Fibroblast of skin of scalp (primary cell): ENCODE data around the gene KCNT1. TPM values are rescaled to one million over a fixed set of nuclear protein-coding genes. Genes with fewer than 3 reads are reported as not detected.
"Not testable (repeated sequence)": the region's sequence is repeated elsewhere in the genome, so short reads cannot be mapped to it uniquely, and the experiment has no call there.

Experiments used
- DNase-seq: peaks from one replicate; pipeline ENCODE4 v3.0.0-alpha.2; 2013
- polyA plus RNA-seq, 2 experiments: library from polyadenylated mRNA; unstranded; fragments of 120-200 nt; gene quantifications; one replicate each; pipeline ENCODE4 v1.2.1, GENCODE V29; 2013; ENCODE audit not compliant: insufficient read length in 2 of 2

KCNT1 gene
- polyA plus RNA-seq (2013, experiment 1 of 2; ENCODE audit: insufficient read length) = 0.19 TPM
- polyA plus RNA-seq (2013, experiment 2 of 2; ENCODE audit: insufficient read length) = 0.41 TPM

DNA sequence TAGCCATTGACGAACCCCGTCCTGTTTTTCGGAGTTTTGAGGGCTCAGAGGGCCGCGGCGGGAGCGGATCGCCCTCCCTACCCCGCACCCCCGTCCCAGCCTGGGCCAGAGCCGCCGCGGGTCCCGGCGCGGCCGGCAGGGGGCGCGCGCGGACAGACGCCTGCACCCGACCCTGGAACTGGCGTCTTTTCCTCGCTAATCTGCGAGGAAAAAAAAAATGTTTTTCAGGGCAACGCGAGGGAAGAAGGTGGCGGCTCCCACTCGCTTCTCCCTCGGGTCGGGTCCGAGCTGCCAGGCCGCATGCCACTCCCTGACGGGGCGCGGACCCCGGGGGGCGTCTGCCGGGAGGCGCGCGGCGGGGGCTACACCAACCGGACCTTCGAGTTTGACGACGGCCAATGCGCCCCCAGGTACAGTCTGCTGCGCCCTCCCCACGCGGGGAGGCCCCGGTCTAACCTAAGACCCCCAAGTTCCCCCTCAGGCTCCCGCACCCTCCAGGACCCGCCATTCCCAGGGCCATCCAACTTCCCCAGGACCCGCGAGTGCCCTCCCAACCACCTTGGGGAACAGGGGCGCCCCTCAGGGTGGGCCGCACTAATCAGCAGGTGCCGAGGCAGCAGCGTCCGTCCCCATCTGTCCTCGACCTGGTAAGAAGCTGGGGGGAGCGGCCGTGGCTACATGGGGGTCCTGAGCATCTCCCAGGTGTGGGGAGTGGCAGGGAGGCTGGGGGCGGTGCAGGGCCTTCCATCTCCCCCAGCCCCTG, at the start of gene KCNT1:
TSS of gene KCNT1 (plus strand) at position 227 of the 763 bp plus-strand sequence. CDS start at position 301, 74 bp downstream.
- peak; percentile 32 for DNase-seq

DNA sequence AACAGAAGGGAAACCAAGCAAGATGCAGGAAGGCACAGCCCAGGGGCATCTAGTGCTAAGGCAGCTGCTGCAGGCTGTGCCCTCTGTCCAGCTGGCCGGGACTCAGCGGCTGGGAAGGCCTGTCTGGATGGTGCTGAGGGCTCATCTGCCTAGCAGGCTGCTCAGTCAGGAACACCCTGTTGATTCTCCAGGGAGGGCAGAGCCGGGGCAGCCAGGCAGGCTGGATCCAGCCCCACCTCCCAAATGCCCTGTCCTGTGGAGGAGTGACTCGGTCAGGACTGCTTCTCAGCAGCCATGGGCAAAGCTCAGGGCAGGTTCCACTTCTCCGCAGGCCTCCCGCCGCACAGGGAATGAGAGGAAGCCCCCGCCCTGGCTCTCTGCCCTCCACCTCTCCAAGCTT, 46.7 kb upstream of the KCNT1 start:
- no peak for DNase-seq

GRCh38 chr9:135657416-135657815, 44.6 kb upstream of the KCNT1 start:
- DNase-seq = no peak

DNA sequence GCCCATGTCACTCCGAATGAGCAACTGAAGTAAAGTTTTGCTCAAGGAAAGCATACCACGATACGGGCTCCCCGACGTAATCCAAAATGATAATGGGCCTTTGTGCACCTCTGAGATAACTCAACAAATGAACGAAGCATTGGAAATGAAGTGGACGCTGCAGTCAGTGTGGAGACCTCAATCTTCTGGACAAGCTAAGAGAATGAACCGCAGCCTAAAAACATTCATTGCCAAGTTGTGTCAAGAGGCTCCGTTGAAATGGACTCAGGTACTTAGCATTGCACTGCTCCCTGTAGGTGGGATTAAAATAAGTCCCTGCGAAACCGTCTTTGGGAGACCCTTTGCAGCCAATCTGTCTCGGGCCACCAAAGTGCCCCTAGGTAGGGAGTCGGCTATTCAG, 42.7 kb upstream of the KCNT1 start:
- DNase-seq = no peak

GRCh38 chr9:135660407-135660806, 41.6 kb upstream of the KCNT1 start:
- no peak for DNase-seq

GRCh38 chr9:135661816-135662560, 40.0 kb upstream of the KCNT1 start:
- no peak for DNase-seq

DNA sequence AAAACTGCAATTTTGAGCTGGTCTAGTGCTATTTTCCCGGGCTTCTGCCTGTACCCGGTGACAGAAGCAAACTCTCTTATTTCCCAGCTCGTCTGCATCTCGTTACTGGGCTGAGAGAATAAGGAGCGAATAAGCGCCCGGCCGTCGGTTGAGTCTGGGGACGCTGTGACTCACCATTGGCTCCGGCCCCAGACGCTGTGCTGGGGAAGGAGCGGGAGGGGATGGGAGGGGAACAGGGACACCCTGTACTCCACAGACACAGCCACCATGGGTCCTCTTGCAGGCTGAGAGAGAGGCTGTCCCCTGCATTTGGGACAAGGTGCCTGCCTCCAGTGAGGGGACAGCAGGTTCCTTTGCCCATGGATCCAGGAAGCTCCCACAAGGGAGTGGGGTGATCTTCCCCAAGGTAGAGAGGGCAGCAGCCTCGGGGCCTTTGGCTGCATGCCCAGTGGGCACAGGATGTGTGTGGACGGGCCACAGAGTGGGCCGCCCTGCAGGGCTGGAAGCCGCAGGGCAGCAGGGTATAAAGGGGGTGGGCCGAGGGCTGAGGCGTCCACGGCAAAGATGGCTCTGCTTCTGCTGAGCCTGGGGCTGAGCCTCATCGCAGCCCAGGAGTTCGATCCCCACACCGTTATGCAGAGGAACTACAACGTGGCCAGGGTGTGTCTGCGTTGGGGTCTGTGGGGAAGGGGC, 39.1 kb upstream of the KCNT1 start, which contains the start of gene LCN9:
TSS of gene LCN9 (plus strand) at position 552 of the 693 bp plus-strand sequence. CDS start at position 565, 13 bp downstream.
- peak; percentile 22 for DNase-seq

GRCh38 chr9:135663451-135663770, 38.6 kb upstream of the KCNT1 start:
- no peak for DNase-seq

- DNase-seq = no peak
These were observed 38.1 kb upstream of the KCNT1 start for GRCh38 chr9:135663857-135664256.

DNA sequence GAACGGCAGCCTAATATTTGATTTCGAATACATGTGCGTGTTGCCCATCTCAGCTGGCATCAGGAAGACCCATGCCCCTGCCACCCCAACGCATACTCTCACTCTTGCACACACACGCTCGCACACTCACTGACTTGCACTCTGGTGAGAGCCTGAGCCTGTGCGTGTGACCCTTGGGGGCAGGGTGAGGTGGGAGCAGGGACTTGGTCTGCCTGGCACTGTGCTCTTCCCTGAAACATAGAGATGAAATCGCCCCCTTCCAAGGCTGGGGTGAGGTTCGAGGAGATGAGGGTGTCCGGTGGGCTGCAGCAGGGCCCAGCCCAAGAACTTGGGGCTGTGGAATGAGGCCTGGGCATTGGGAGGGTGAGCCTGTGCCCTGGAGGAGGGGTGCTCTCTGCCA, 37.7 kb upstream of the KCNT1 start:
- no peak for DNase-seq

- DNase-seq = no peak
These were observed 36.9 kb upstream of the KCNT1 start for GRCh38 chr9:135664801-135665794.

GRCh38 chr9:135665795-135666189, 36.2 kb upstream of the KCNT1 start:
- DNase-seq = no peak

GRCh38 chr9:135666534-135667462, 35.2 kb upstream of the KCNT1 start:
- no peak for DNase-seq

DNA sequence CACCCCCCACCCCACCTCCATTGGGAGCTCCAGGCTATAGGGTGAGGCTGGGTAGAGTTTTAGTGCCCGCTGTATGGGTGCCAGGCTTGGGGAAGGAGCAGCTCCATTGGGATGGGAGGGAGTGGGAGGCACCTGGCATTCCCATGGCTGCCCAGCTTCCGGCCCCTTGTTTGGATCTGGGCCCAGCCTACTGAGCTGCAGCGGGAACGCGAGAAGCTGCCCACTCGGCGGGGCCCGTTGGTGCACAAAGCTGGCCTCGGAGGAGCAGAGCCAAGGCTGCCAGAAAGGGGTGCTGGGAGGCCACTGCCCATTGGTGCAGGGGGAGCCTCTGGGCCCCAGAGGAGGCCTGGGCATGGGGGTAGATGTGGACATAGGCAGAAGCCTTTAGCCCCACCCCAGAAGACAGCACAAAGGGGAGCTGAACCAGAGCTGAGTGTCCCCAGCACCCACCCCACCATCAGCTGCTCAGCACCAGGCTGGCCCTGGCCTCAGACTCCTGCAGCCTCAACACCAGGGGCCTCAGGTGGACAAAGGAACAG, 34.5 kb upstream of the KCNT1 start:
- DNase-seq = no peak

- DNase-seq = not testable (repeated sequence)
These were observed 33.0 kb upstream of the KCNT1 start for GRCh38 chr9:135669018-135669417.

GRCh38 chr9:135669616-135670285, 32.2 kb upstream of the KCNT1 start:
- no peak for DNase-seq

DNA sequence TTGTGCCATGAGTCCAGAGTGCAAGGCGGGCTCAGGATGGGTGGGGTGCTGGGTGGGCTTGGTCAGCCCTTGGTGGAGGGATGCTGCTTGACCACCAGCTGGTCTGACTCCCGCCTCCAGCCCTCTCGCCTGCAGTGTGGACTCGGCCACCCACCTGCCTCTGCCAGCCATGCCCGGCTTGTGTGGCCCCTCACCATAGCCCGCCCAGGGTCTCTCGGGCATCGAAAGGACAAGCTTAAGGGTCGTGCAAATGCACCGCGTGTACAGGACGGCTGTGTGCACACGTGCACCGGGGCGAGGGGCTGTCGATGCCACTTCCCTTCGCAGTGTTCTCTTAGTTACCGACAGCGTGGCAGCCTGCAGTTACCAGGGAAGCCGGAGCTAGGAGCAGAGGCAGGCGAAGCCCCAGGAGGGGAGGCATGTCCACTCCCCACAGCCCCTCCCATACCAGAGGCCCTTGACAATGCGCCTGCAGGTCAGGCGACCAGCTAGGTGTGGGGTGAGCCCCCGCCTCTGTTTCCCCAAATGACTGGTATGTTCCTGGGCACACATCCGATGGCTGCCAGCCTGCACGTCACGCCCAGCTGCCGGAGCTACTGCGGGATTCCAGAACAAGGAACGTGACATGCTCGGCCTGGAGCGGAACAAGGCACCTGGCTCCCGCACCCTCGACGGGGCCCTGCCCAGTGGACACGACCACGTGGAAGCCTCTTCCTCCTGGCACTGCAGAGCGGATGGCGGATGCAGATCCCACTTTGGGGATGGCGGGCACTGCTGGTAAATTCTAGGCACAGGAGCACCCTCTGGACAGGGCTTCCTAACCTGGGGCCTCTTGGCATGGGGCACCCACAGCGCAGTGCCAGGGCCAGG, 31.0 kb upstream of the KCNT1 start:
- DNase-seq = no peak

- DNase-seq = no peak
These were observed 30.4 kb upstream of the KCNT1 start for GRCh38 chr9:135671591-135672041.

DNA sequence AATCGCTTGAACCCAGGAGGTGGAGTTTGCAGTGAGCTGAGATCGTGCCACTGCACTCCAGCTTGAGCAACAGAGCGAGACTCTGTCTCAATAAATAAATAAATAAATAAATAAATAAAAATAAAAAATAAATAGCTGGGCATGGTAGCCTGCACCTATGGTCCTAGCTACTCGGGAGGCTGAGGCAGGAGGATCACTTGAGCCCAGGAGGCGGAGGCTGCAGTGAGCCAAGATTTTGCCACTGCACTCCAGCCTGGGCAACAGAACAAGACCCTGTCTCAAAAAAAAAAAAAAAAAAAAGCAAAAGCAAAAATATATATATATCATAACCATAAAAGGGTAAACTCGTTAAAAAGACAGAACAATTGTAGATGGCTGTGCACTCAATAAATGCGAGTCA, 29.2 kb upstream of the KCNT1 start:
- not testable (repeated sequence) for DNase-seq
